ENCODE results near the gene ATP9B. TPM values are rescaled to one million over a fixed set of nuclear protein-coding genes. Genes with fewer than 3 reads are reported as not detected.

Gene ATP9B
- total RNA-seq, 6 experiments from 2014 or later: 13.6 to 25.7 (median 14.5) TPM

DNA sequence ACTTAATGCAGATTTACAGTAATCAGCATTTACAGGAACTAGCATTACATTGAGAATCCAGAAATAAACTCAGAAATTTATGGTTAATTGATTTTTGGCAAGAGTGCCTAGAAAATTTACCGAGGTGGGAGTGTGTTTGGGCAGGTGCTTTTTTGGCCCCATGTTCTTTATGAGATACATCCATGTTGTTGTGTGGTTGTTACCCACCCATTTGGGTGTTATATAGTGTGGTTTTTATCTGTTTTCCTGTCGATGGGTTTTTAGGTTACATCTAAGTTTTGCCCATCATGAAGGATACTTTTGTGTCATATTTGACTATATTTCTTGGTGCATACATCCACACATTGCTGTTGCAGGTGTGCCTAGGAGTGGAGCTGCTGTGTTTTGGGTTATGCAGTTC, 82.0 kb downstream of the ATP9B start:
- WGBS (ENCODE audit: insufficient coverage, low coverage, low lambda C conversion rate, missing lambda C conversion rate): 79% methylated on average over 2 of the region's 2 CpGs
- intact Hi-C loops (cut with DNase I): no loop called here
- H3K4me3 ChIP-seq: no peak overlapping the region

DNA sequence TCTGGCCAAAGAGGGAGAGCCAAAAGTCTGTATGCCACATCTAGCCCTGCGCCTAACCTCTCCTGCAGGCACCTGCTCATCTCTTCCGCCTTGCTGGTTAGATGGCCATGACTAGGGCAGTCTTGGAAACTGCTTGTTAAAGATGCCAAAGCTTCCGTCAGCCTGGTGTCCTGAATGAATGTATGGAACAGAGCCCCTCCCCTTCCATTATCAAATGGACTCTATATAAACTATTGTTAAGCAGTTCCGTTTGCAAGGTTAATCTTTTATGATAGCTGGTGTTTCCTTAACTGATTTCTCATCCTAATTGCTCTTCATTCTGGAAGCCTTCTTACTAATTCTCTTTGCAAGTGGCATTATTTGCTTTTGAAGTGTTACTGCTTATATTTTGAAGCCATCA, 87.1 kb downstream of the ATP9B start:
- Histone ChIP-seq H3K4me1 (no peaks in the 10 kb centered on the region), H3K27ac (no peak overlapping the region), H3K9me3 (no peaks in the 10 kb centered on the region), H3K27me3 (no peaks in the 10 kb centered on the region), H3K4me3 (no peak overlapping the region), H3K36me3 (no peaks in the 10 kb centered on the region)
- no peak for TF ChIP-seq POLR2A (IDR thresholded peaks at IDR 0.05)
- intact Hi-C loops (cut with DNase I): no loop called here
- whole genome bisulfite sequencing (ENCODE audit: insufficient coverage, low coverage, low lambda C conversion rate, missing lambda C conversion rate): 85% methylated on average over 3 of the region's 4 CpGs
- ATAC-seq (no peak), DNase-seq (no peak)

More for the DNA sequence above, 82.0 kb downstream of the ATP9B start:
- TF ChIP-seq, protein P1, sequence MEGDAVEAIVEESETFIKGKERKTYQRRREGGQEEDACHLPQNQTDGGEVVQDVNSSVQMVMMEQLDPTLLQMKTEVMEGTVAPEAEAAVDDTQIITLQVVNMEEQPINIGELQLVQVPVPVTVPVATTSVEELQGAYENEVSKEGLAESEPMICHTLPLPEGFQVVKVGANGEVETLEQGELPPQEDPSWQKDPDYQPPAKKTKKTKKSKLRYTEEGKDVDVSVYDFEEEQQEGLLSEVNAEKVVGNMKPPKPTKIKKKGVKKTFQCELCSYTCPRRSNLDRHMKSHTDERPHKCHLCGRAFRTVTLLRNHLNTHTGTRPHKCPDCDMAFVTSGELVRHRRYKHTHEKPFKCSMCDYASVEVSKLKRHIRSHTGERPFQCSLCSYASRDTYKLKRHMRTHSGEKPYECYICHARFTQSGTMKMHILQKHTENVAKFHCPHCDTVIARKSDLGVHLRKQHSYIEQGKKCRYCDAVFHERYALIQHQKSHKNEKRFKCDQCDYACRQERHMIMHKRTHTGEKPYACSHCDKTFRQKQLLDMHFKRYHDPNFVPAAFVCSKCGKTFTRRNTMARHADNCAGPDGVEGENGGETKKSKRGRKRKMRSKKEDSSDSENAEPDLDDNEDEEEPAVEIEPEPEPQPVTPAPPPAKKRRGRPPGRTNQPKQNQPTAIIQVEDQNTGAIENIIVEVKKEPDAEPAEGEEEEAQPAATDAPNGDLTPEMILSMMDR (IDR thresholded peaks at IDR 0.05): no peak
- TF ChIP-seq POLR2A (IDR thresholded peaks at IDR 0.05): no peak
- ATAC-seq (no peak), DNase-seq (no peak)
- H3K27ac ChIP-seq: no peak overlapping the region
- no peaks in the 10 kb centered on the region for H3K9me3 ChIP-seq
- H3K36me3 ChIP-seq: no peaks in the 10 kb centered on the region
- H3K27me3 ChIP-seq: no peaks in the 10 kb centered on the region
- H3K4me1 ChIP-seq: no peaks in the 10 kb centered on the region

DNA sequence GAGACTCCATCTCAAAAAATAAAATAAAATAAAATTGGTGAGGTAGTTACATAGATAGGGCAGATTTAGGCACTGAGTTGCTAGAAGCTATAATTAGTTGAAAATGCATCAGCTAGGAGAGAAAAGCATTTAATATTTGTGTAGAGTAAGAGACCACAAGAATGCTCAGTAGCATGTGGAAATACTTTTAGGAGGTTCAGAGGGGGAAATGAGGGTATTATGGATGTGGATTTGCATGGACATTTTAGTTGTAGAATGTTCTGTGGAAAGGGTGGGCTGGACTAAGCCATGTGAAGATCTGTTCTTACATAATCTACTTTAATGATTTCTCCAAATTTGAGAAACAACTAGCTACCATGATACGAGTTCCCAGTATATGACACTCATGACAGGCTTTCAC, 95.5 kb downstream of the ATP9B start:
- Histone ChIP-seq H3K4me1 (no peaks in the 10 kb centered on the region), H3K27ac (no peak overlapping the region), H3K27me3 (no peaks in the 10 kb centered on the region), H3K36me3 (peaks cover 0 to 5% (median under 1%) of the 10 kb centered on the region in 4 donors), H3K4me3 (no peak overlapping the region), H3K9me3 (no peaks in the 10 kb centered on the region)
- no peak for DNase-seq
- WGBS (ENCODE audit: insufficient coverage, low coverage, low lambda C conversion rate, missing lambda C conversion rate): 100% methylated on average over 1 of the region's 1 CpG
- intact Hi-C loops (cut with DNase I): no loop called here
- no peak for ATAC-seq
- TF ChIP-seq, protein P1 (IDR thresholded peaks at IDR 0.05): no peak
- no peak for TF ChIP-seq POLR2A (IDR thresholded peaks at IDR 0.05)

DNA sequence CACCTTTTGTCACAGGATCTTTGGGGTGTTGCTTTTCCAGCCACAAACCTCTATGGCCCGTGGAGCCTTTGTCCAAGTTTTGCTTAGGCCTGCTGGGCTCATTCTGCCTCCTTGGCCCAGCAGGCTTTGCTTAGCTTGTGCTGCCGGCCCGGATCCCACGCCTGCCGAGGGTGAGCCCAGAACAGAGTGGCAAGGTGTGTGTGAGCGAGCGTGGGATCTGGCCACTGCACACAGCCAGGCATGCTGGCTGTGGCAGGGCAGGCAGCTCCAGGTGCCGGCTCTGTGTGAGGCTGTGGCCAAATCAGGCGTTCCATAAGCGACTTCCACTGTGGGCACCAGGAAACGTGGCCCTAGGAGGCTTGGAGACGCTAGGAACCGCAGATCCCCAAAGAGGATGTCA, 97.5 kb downstream of the ATP9B start:
- no peak for DNase-seq
- Histone ChIP-seq H3K36me3 (peaks cover 0 to 5% (median under 1%) of the 10 kb centered on the region in 4 donors), H3K27ac (no peak overlapping the region), H3K9me3 (no peaks in the 10 kb centered on the region), H3K27me3 (no peaks in the 10 kb centered on the region), H3K4me1 (no peaks in the 10 kb centered on the region), H3K4me3 (no peak overlapping the region)
- TF ChIP-seq, protein P1 (IDR thresholded peaks at IDR 0.05): no peak
- no peak for TF ChIP-seq POLR2A (IDR thresholded peaks at IDR 0.05)
- no peak for ATAC-seq
- 100% methylated on average over 4 of the region's 13 CpGs for WGBS (ENCODE audit: insufficient coverage, low coverage, low lambda C conversion rate, missing lambda C conversion rate)
- intact Hi-C loops (cut with DNase I): no loop called here

DNA sequence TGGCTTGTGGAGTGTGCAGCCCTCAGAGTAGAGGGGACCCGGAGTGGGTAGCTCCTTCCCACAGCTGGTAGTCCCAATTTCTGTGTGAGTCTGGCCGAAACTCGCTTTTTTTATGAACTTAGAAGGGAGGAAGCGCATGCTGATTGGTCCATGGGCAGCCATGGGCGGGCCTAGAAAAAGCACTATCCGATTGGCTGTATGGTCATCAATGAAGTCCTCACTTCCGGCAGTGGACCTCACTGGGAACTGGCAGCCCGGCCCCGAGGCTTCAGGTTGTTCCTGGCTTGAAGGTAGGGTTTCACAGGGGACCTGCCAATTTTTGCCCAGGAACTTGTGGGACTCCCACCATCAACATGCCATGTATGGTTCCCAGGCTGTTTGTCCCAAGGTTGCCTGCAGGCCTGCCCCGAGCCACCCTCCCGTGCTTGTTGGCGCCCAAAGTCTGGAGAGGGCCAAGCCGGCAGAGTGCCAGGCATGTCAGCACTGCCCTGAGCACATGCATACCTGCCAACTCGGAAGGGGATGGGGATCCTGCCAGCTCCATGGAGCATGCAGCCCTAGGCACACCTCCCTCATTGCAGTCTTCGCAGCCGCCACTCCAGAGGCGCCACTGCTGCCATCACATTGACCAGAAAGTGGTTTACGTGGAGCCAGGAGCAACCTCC, 98.5 kb downstream of the ATP9B start:
- 100% methylated on average over 1 of the region's 18 CpGs for WGBS (ENCODE audit: insufficient coverage, low coverage, low lambda C conversion rate, missing lambda C conversion rate)
- no peak for TF ChIP-seq POLR2A (IDR thresholded peaks at IDR 0.05)
- TF ChIP-seq, protein P1 (IDR thresholded peaks at IDR 0.05): no peak
- ATAC-seq (no peak), DNase-seq (peak in 1 of 3 donors; percentile 57)
- Histone ChIP-seq H3K4me1 (no peaks in the 10 kb centered on the region), H3K36me3 (peaks cover 0 to 5% (median under 1%) of the 10 kb centered on the region in 4 donors), H3K27ac (no peak overlapping the region), H3K27me3 (no peaks in the 10 kb centered on the region), H3K4me3 (no peak overlapping the region), H3K9me3 (no peaks in the 10 kb centered on the region)
- intact Hi-C loops (cut with DNase I): no loop called here

Measured in right lobe of liver (tissue), 6 donors.